Measurements from ENCODE around the gene NPNT. TPM values are rescaled to one million over a fixed set of nuclear protein-coding genes. Genes with fewer than 3 reads are reported as not detected.

NPNT gene
- total RNA-seq, 6 donors from 2014 or later, result 161 to 339 (median 262) TPM

DNA sequence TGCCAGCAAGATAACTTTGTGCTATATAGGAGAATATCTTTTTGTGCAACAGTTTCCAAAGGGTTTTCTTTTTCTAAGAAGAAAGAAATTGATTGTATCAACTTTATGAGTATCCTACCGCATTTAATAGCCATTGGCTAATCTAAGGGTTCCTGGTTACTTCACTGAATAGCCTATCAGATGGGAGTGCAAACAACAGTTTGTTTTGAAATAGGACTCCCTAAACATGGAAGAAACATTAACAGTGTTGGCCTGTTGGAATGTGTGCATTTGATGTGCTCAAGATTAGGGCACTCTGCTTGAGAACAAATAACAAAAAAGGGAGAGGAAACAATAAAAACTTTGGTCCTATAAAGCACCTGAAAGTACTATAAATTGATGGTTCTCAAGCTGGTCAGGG, 29.1 kb downstream of the NPNT start:
- TF ChIP-seq EP300 (IDR thresholded peaks at IDR 0.05), result no peak
- TF ChIP-seq, protein P1, sequence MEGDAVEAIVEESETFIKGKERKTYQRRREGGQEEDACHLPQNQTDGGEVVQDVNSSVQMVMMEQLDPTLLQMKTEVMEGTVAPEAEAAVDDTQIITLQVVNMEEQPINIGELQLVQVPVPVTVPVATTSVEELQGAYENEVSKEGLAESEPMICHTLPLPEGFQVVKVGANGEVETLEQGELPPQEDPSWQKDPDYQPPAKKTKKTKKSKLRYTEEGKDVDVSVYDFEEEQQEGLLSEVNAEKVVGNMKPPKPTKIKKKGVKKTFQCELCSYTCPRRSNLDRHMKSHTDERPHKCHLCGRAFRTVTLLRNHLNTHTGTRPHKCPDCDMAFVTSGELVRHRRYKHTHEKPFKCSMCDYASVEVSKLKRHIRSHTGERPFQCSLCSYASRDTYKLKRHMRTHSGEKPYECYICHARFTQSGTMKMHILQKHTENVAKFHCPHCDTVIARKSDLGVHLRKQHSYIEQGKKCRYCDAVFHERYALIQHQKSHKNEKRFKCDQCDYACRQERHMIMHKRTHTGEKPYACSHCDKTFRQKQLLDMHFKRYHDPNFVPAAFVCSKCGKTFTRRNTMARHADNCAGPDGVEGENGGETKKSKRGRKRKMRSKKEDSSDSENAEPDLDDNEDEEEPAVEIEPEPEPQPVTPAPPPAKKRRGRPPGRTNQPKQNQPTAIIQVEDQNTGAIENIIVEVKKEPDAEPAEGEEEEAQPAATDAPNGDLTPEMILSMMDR (IDR thresholded peaks at IDR 0.05), result no peak
- TF ChIP-seq POLR2AphosphoS5 (IDR thresholded peaks at IDR 0.05), result no peak
- no peak for TF ChIP-seq POLR2A (IDR thresholded peaks at IDR 0.05)
- ATAC-seq (ENCODE audit: low FRiP score in 2 of 2), result no peak
- DNase-seq, result no peak
- H3K4me1 ChIP-seq, result peaks cover 0 to 20% (median 9%) of the 10 kb centered on the region in 4 donors
- WGBS, 2 donors, result 69 to 86% methylated on average over 1 of the region's 1 CpG
- H3K9me3 ChIP-seq, result no peaks in the 10 kb centered on the region
- H3K36me3 ChIP-seq, result peaks cover 0 to 3% (median 0%) of the 10 kb centered on the region in 4 donors
- no peaks in the 10 kb centered on the region for H3K27me3 ChIP-seq
- H3K4me3 ChIP-seq, result no peak overlapping the region
- peak overlapping the region in 2 of 4 donors; percentile 15 to 32 for H3K27ac ChIP-seq

DNA sequence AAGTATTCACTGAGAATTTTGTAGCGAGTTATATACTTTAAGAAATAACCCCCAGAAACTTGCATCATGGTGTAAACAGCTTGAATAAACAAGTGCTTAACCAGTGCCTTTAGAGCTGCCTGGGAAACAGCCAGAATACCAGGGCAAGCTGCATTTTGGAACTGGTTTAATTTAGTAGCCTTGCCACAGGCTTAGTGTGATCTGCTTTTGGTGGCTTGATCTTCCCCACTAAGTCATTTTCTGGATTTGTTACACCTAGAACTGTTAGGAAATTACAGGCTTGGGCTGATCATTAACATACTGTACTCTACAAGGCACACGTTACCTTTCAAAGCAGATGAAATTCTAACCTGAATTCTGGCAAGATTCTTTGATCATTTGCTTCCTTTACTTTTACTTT, 35.4 kb downstream of the NPNT start:
- TF ChIP-seq POLR2A (IDR thresholded peaks at IDR 0.05) (no peak), EP300 (IDR thresholded peaks at IDR 0.05) (no peak), POLR2AphosphoS5 (IDR thresholded peaks at IDR 0.05) (no peak)
- TF ChIP-seq, protein P1 (IDR thresholded peaks at IDR 0.05), result no peak
- 60 to 61% methylated on average over 2 of the region's 2 CpGs for WGBS, 2 donors
- no peak for DNase-seq
- H3K36me3 ChIP-seq, result peaks cover 0 to 5% (median 2%) of the 10 kb centered on the region in 4 donors
- H3K4me3 ChIP-seq, result no peak overlapping the region
- peak overlapping the region in 1 of 4 donors; percentile 36 for H3K27ac ChIP-seq
- H3K27me3 ChIP-seq, result no peaks in the 10 kb centered on the region
- no peaks in the 10 kb centered on the region for H3K9me3 ChIP-seq
- ATAC-seq (ENCODE audit: low FRiP score in 2 of 2), result no peak
- H3K4me1 ChIP-seq, result no peaks in the 10 kb centered on the region

DNA sequence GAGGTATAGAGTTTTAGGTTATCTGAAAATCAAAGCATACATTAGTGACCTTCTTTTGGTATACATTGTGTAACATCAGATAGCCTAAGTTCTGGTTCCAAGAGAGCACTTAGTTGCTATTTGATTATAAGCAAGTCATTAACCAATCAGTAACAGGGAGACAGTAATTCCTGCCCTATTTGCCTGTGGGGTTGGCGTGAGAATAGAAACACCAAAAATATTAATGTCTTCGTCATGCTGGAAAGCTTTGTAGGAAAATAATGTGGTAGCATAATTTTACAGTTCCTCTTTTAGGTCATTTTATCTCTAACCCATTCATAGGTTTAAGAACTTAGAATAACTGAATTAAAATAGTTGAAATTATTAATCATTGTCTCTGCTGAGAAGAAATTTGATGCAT, 37.8 kb downstream of the NPNT start:
- ATAC-seq (ENCODE audit: low FRiP score in 2 of 2), result no peak
- H3K4me3 ChIP-seq, result no peak overlapping the region
- TF ChIP-seq POLR2AphosphoS5 (IDR thresholded peaks at IDR 0.05) (no peak), EP300 (IDR thresholded peaks at IDR 0.05) (no peak), POLR2A (IDR thresholded peaks at IDR 0.05) (no peak)
- TF ChIP-seq, protein P1 (IDR thresholded peaks at IDR 0.05), result no peak
- no peaks in the 10 kb centered on the region for H3K4me1 ChIP-seq
- H3K27ac ChIP-seq, result no peak overlapping the region
- peaks cover 0 to 4% (median 2%) of the 10 kb centered on the region in 4 donors for H3K36me3 ChIP-seq
- no peak for DNase-seq
- WGBS, 2 donors, result 91 to 93% methylated on average over 2 of the region's 2 CpGs
- no peaks in the 10 kb centered on the region for H3K9me3 ChIP-seq
- no peaks in the 10 kb centered on the region for H3K27me3 ChIP-seq

DNA sequence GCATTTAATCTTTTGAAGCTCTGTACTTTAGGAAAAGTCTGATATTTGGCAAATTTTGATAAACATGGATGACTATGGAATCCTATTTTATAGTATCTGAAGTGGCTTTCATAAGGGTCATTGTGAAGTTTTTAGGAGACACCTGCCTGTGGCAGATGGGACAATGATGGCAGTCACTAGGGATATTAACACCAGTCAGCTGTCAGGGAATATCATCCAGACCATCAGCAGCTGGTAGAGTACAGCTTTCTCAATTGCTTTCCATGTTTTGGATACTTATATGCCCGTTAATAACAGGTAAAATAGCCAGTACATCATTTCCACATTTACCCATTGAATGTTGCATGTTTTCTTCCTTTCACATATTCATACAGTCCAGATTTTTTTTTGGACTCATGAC, 39.1 kb downstream of the NPNT start:
- ATAC-seq (ENCODE audit: low FRiP score in 2 of 2) (no peak), DNase-seq (no peak)
- WGBS, 2 donors, result 70 to 87% methylated on average over 1 of the region's 1 CpG
- Histone ChIP-seq H3K4me3 (no peak overlapping the region), H3K9me3 (no peaks in the 10 kb centered on the region), H3K4me1 (no peaks in the 10 kb centered on the region), H3K27ac (peak overlapping the region in 1 of 4 donors; percentile 10), H3K27me3 (no peaks in the 10 kb centered on the region), H3K36me3 (peaks cover 0 to 4% (median 1%) of the 10 kb centered on the region in 4 donors)
- TF ChIP-seq POLR2A (IDR thresholded peaks at IDR 0.05), result no peak
- TF ChIP-seq EP300 (IDR thresholded peaks at IDR 0.05), result no peak
- TF ChIP-seq, protein P1 (IDR thresholded peaks at IDR 0.05), result no peak
- TF ChIP-seq POLR2AphosphoS5 (IDR thresholded peaks at IDR 0.05), result no peak

DNA sequence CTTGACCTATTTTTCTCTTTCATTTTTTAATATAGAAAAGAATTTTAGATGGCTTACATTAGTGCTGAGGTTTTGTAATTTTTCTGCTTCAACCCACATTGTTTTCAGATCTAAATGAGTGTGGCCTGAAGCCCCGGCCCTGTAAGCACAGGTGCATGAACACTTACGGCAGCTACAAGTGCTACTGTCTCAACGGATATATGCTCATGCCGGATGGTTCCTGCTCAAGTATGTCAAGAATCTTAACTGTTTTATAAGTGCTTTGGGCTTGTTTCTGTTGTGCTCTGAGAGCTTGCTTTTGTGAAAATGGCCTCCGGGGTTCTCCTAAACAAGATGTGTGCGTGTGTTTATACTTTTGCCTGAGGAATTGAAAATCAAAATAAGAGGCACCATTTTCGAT, 41.6 kb downstream of the NPNT start:
- ATAC-seq (ENCODE audit: low FRiP score in 2 of 2), result peak in 1 of 2 donors; percentile 23
- H3K36me3 ChIP-seq, result peaks cover 0 to 11% (median 6%) of the 10 kb centered on the region in 4 donors
- no peak overlapping the region for H3K4me3 ChIP-seq
- 54 to 69% methylated on average over 7 of the region's 7 CpGs for WGBS, 2 donors
- H3K4me1 ChIP-seq, result no peaks in the 10 kb centered on the region
- H3K27me3 ChIP-seq, result no peaks in the 10 kb centered on the region
- no peaks in the 10 kb centered on the region for H3K9me3 ChIP-seq
- TF ChIP-seq POLR2AphosphoS5 (IDR thresholded peaks at IDR 0.05) (no peak), POLR2A (IDR thresholded peaks at IDR 0.05) (no peak), EP300 (IDR thresholded peaks at IDR 0.05) (no peak)
- TF ChIP-seq, protein P1 (IDR thresholded peaks at IDR 0.05), result no peak
- peak in 1 of 2 donors; percentile 31 for DNase-seq
- H3K27ac ChIP-seq, result peak overlapping the region in 1 of 4 donors; percentile 6
